Liver (tissue), 9 donors: ENCODE results near the gene CELF4. TPM values are rescaled to one million over a fixed set of nuclear protein-coding genes. Genes with fewer than 3 reads are reported as not detected.

Experiments
- DNase-seq: peaks from one replicate; pipeline ENCODE4 v3.0.0-alpha.2; 2017; ENCODE audit warnings: low spot score
- H3K27ac ChIP-seq, 2 donors: one replicate each; pipeline ENCODE4 v1.7.0; 2013; ENCODE audit warnings: inconsistent platforms in 2 of 2, low read length in 2 of 2, control low read depth in 1 of 2, low read depth in 1 of 2, mild to moderate bottlenecking in 1 of 2
- H3K27me3 ChIP-seq, 4 donors: one replicate each; pipeline versions ENCODE4 v1.6.1 to v1.7.0; 2013; ENCODE audit warnings: low read length in 3 of 4, inconsistent platforms in 1 of 4, mild to moderate bottlenecking in 1 of 4, moderate library complexity in 1 of 4; ENCODE audit not compliant: control insufficient read depth in 4 of 4, insufficient read depth in 4 of 4
- H3K36me3 ChIP-seq, 4 donors: one replicate each; pipeline versions ENCODE4 v1.6.1 to v1.7.0; 2013; ENCODE audit warnings: low read length in 3 of 4, mild to moderate bottlenecking in 3 of 4, low read depth in 1 of 4, moderate library complexity in 1 of 4; ENCODE audit not compliant: control insufficient read depth in 4 of 4, insufficient read depth in 3 of 4
- H3K4me1 ChIP-seq, 4 donors: one replicate each; pipeline versions ENCODE4 v1.6.1 to v1.7.0; 2013; ENCODE audit warnings: low read length in 3 of 4, mild to moderate bottlenecking in 3 of 4, moderate library complexity in 1 of 4; ENCODE audit not compliant: control insufficient read depth in 4 of 4, insufficient read depth in 4 of 4
- H3K4me3 ChIP-seq, 3 donors: one replicate each; pipeline versions ENCODE4 v1.6.1 to v1.7.0; 2013; ENCODE audit warnings: low read length in 3 of 3, control low read depth in 1 of 3, low read depth in 1 of 3, mild to moderate bottlenecking in 1 of 3
- H3K9ac ChIP-seq, 2 donors: one replicate each; pipeline ENCODE4 v1.7.0; 2013; ENCODE audit warnings: low read length in 2 of 2, mild to moderate bottlenecking in 2 of 2, moderate library complexity in 2 of 2, control low read depth in 1 of 2, low read depth in 1 of 2
- H3K9me3 ChIP-seq, 4 donors: one replicate each; pipeline versions ENCODE4 v1.6.1 to v1.7.0; 2013; ENCODE audit warnings: low read length in 3 of 4; ENCODE audit not compliant: control insufficient read depth in 4 of 4
- ATF3 ChIP-seq: IDR thresholded peaks from 2 replicates; pipeline ENCODE4 v1.6.1; 2016; ENCODE audit warnings: antibody characterized with exemption
- EGR1 ChIP-seq, 2 donors: IDR thresholded peaks; 2 replicates each; pipeline ENCODE4 v1.6.1; 2016 to 2018; ENCODE audit warnings: antibody characterized with exemption in 2 of 2, low read depth in 2 of 2
- FOXA2 ChIP-seq: IDR thresholded peaks from 2 replicates; pipeline ENCODE4 v1.6.1; 2016; ENCODE audit warnings: antibody characterized with exemption
- JUND ChIP-seq, 2 donors: IDR thresholded peaks; 2 replicates each; pipeline ENCODE4 v1.6.1; 2016; ENCODE audit warnings: antibody characterized with exemption in 2 of 2
- RAD21 ChIP-seq, 2 donors: IDR thresholded peaks; 2 replicates each; pipeline ENCODE4 v1.6.1; 2016; ENCODE audit warnings: antibody characterized with exemption in 2 of 2, mild to moderate bottlenecking in 2 of 2
- RXRA ChIP-seq, 2 donors: IDR thresholded peaks; 2 replicates each; pipeline ENCODE4 v1.6.1; 2017 to 2018; ENCODE audit warnings: antibody characterized with exemption in 2 of 2, mild to moderate bottlenecking in 1 of 2
- SP1 ChIP-seq: IDR thresholded peaks from 2 replicates; pipeline ENCODE4 v1.6.1; 2018; ENCODE audit warnings: antibody characterized with exemption, mild to moderate bottlenecking
- TAF1 ChIP-seq: conservative IDR thresholded peaks from 2 replicates; pipeline ENCODE4 v1.6.1; 2016; ENCODE audit warnings: antibody characterized with exemption, mild to moderate bottlenecking
- YY1 ChIP-seq: IDR thresholded peaks from 2 replicates; pipeline ENCODE4 v1.6.1; 2016; ENCODE audit warnings: antibody characterized with exemption, mild to moderate bottlenecking
- ZBTB33 ChIP-seq: IDR thresholded peaks from 2 replicates; pipeline ENCODE4 v1.6.1; 2016; ENCODE audit warnings: antibody characterized with exemption
- WGBS: extraction: QIAGEN DNeasy Blood & Tissue Kit; methylation state at CpG from one replicate; pipeline ENCODE4 v1.1.7; 2013; 5-methylcytosine and 5-hydroxymethylcytosine counted together
- polyA plus RNA-seq, 2 donors: library from polyadenylated mRNA; stranded (reverse) in 1 of 2; unstranded in 1 of 2; fragments of 200-250 nt in 1 of 2; fragments of >200 nt in 1 of 2; fragmentation: Nextera tagmentation in 1 of 2; extraction: Ambion mirVana in 1 of 2; gene quantifications; one replicate each; pipeline versions ENCODE4 v1.2.1 to v1.2.3, GENCODE V29; 2013 to 2015
- total RNA-seq, 2 donors: library from RNA; depleted of rRNA; stranded (reverse); fragments of >200 nt; gene quantifications; one replicate each; pipeline ENCODE4 v1.2.3, GENCODE V29; 2014
- TF ChIP-seq, protein P1 (sequence below): IDR thresholded peaks from 2 replicates; pipeline ENCODE4 v1.6.1; 2016; ENCODE audit warnings: antibody characterized with exemption
- TF ChIP-seq, protein P2 (sequence below): IDR thresholded peaks from 2 replicates; pipeline ENCODE4 v1.6.1; 2016; ENCODE audit warnings: antibody characterized with exemption, mild to moderate bottlenecking
- donor health status: healthy.
- donor health status: healthy.
- donor health status: healthy.
- donor health status: healthy.
- donor health status: healthy.

Gene CELF4
- total and polyA plus RNA-seq, 4 donors = 0.08 to 0.28 (median 0.21) TPM; not detected in 1

DNA sequence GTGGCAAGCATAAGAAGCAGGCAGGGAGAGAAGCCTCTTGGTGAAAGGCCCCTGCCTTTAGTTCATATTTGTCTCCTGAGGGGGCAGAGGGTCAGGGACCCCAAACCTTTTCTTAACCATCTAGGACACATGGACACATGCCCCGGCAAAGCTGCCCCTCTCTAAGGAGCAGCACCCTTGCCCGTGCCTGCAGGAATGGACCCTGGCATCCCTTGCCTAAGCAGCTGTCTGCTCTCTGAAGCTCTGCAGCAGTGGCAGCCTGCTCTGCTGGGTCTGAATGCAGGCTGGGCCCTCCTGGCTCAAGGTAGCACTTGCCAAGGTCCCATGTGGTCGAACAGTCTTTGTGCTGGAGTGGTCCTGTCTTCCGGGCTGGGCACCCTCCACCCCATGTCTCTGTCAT, 174.4 kb downstream of the CELF4 start:
- H3K9ac ChIP-seq = no peak overlapping the region
- H3K9me3 ChIP-seq = peaks cover 0 to 11% (median 3%) of the 10 kb centered on the region in 4 donors
- no peak for TF ChIP-seq JUND (IDR thresholded peaks at IDR 0.05)
- TF ChIP-seq SP1 = no peak
- TF ChIP-seq, protein P1, sequence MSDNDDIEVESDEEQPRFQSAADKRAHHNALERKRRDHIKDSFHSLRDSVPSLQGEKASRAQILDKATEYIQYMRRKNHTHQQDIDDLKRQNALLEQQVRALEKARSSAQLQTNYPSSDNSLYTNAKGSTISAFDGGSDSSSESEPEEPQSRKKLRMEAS = no peak
- TF ChIP-seq EGR1 (IDR thresholded peaks at IDR 0.05; ENCODE audit: low read depth in 2 of 2) = no peak
- TF ChIP-seq FOXA2 = no peak
- TF ChIP-seq YY1 = no peak
- TF ChIP-seq ATF3 = no peak
- no peak for TF ChIP-seq ZBTB33
- TF ChIP-seq TAF1 = no peak
- TF ChIP-seq RXRA (IDR thresholded peaks at IDR 0.05) = no peak
- TF ChIP-seq, protein P2, sequence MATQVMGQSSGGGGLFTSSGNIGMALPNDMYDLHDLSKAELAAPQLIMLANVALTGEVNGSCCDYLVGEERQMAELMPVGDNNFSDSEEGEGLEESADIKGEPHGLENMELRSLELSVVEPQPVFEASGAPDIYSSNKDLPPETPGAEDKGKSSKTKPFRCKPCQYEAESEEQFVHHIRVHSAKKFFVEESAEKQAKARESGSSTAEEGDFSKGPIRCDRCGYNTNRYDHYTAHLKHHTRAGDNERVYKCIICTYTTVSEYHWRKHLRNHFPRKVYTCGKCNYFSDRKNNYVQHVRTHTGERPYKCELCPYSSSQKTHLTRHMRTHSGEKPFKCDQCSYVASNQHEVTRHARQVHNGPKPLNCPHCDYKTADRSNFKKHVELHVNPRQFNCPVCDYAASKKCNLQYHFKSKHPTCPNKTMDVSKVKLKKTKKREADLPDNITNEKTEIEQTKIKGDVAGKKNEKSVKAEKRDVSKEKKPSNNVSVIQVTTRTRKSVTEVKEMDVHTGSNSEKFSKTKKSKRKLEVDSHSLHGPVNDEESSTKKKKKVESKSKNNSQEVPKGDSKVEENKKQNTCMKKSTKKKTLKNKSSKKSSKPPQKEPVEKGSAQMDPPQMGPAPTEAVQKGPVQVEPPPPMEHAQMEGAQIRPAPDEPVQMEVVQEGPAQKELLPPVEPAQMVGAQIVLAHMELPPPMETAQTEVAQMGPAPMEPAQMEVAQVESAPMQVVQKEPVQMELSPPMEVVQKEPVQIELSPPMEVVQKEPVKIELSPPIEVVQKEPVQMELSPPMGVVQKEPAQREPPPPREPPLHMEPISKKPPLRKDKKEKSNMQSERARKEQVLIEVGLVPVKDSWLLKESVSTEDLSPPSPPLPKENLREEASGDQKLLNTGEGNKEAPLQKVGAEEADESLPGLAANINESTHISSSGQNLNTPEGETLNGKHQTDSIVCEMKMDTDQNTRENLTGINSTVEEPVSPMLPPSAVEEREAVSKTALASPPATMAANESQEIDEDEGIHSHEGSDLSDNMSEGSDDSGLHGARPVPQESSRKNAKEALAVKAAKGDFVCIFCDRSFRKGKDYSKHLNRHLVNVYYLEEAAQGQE = no peak
- H3K27ac ChIP-seq = no peak overlapping the region
- peaks cover 0 to 5% (median 2%) of the 10 kb centered on the region in 4 donors for H3K4me1 ChIP-seq
- H3K4me3 ChIP-seq = no peak overlapping the region
- H3K36me3 ChIP-seq = no peaks in the 10 kb centered on the region
- no peak for DNase-seq
- WGBS = 84% methylated on average over 4 of the region's 4 CpGs
- H3K27me3 ChIP-seq = peaks cover 0 to 13% (median 1%) of the 10 kb centered on the region in 4 donors

DNA sequence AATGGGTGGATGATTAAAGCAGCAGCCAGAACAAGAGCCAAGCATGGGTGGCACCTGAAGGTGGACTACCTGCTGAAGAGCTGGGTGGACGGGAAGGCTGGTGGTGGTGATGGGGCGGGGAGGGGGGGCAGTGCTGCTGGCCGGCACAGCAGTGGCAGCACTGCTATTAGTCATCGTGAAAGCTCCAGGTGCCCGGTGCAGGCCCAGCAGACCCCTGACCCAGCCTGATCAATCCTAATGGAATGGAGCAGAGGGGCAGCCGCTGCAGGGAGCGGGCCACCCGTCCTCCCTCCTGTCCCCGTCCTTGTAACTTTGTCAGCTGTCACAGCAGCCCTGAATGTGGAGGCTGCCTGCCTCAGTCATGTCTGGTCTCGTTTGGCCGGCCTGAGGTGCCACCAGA, 174.9 kb downstream of the CELF4 start:
- H3K4me3 ChIP-seq = no peak overlapping the region
- no peak overlapping the region for H3K9ac ChIP-seq
- no peak for TF ChIP-seq RAD21 (IDR thresholded peaks at IDR 0.05)
- peaks cover 0 to 11% (median 1%) of the 10 kb centered on the region in 4 donors for H3K27me3 ChIP-seq
- H3K36me3 ChIP-seq = no peaks in the 10 kb centered on the region
- WGBS = 82% methylated on average over 11 of the region's 11 CpGs
- DNase-seq = no peak
- peaks cover 0 to 11% (median 3%) of the 10 kb centered on the region in 4 donors for H3K9me3 ChIP-seq
- H3K27ac ChIP-seq = no peak overlapping the region
- peaks cover 0 to 5% (median 2%) of the 10 kb centered on the region in 4 donors for H3K4me1 ChIP-seq
